HuH-7 (cell line): ENCODE data around the gene SEMA4F.

ENCODE experiments used
- DNase-seq: peaks from one replicate; pipeline ENCODE4 v3.0.0; 2011; ENCODE audit warnings: low spot score

The SEMA4F gene

GRCh38 chr2:74707837-74708236, 53.8 kb downstream of the SEMA4F start:
- no peak for DNase-seq

GRCh38 chr2:74708296-74708695, 54.2 kb downstream of the SEMA4F start:
- DNase-seq = no peak

- no peak for DNase-seq
These were observed 54.8 kb downstream of the SEMA4F start for GRCh38 chr2:74708883-74709282.

DNA sequence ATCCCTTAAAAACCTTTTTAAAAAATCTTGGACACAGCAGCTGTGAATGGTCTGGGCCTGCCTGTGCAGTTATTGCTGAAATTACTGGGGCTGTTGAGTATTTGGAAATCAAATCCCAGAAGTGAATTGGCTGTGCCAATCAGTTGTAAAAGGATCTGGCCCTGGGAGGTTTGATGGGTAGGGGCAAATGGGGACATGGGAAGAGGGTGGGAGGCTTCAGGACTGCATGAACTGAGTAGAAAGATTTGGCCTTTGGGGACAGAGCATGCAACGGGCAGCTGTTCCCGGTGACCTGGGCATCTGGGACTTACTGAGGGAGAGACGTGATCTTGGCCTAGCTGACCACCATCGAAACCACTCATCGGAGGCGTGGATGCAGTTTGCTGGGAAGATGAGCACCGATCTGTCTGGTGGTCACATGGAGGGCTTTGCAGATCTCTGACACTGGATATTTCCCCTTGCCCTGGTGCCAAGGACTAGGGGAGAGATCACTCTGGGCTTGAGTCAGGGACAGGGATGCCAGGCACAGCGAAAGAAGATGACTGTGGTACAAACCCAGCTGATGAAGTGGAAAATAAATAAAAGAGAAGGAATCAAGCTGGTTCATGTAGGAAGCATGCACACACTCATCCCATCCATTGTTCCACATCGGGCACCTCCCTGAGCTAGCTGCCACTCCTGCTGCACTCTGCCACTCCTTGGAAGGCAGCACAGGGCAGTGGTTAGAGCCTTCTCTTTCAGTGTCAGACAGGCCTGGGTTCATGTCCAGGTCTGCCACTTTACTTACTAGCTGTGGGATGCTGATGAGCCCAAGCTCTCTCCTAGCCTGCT, 58.4 kb downstream of the SEMA4F start:
- DNase-seq = no peak

- no peak for DNase-seq
These were observed 60.6 kb downstream of the SEMA4F start for GRCh38 chr2:74714691-74715080.

DNA sequence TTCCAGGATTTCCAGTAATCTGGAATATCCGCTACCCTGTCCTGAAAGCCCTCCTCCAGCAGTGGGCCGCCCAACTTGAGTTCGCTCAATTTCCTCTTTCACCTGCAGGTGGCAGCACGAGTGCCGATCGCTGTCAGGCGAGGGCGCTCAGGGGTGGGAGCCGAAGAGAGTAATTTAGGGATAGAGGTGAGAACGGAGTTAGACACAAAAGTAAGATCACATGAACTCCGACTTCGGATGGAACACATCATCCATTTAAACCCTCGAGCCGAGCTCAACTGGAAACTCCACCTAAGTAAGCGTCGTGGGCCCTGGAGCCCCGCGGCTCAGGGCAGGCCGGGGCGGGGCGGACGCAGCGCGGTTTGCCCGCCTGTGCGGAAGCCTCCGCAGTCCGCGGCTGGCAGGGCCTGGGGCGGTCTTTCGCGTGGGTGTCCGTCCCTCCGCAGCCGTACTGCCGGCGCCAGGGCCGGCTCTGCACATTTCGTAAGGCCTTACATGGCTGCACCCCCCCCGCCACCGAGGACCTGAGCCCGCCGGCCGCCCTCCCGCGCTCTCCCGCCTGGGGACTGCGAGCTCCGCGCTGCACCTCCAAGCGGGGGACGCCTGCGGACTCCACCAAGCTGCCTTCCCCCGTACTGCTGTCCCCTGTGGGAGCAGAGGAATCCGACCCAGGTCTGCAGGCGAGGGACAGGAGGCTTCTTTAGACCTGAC, 61.2 kb downstream of the SEMA4F start:
- DNase-seq = peak; percentile 77

DNA sequence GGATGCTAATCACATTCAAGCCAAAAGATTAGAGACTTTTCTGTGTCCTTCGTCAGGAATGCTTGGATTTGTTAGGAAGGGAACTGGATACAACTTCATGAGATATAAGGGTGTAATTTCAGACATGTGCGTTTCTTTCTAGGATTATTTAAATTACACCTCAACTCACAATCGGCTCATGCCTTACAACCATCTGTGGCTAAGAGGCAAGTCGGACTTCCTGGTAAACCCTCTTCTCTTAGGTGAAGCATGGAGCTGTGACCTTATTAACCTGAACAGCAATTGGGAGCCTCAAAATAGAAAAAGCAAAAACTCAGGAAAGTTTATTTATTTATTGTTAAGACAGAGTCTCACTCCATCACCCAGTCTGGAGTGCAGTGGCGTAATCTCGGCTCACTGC, 61.8 kb downstream of the SEMA4F start:
- DNase-seq = no peak

GRCh38 chr2:74719066-74719465, 65.0 kb downstream of the SEMA4F start:
- DNase-seq = no peak

DNA sequence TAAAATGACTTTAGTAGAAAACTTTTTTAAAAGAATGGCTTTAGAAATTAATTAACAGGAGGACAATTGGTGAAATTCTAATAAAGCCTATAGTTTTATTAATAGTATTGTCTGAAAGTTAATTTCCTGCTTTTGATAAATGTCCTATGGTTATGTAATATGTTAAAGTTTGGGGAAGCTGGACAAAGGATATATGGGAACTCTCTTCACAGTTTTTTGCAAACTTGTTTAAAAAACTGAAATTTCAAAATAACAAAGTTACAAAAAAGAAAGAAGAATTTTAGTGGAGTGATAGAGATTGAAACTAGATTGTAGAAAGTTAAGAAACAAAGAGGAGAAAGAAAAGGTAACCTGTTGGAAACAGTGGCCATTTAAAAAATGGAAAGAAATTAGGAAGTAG, 67.3 kb downstream of the SEMA4F start:
- no peak for DNase-seq

- no peak for DNase-seq
These were observed 70.4 kb downstream of the SEMA4F start for GRCh38 chr2:74724496-74724895.

- DNase-seq = no peak
These were observed 71.2 kb downstream of the SEMA4F start for GRCh38 chr2:74725287-74725686.

GRCh38 chr2:74728842-74729241, 74.8 kb downstream of the SEMA4F start:
- no peak for DNase-seq

- no peak for DNase-seq
These were observed 76.5 kb downstream of the SEMA4F start for GRCh38 chr2:74730530-74730929.
